ENCODE measurements around the gene CD48.
A peak's percentile ranks its signal among the peaks of the same experiment; 100 is the strongest.

The CD48 gene

GRCh38 chr1:160670701-160671100 lies 40.9 kb downstream of the CD48 start:
- H3K4me3 ChIP-seq (replicated peaks; ENCODE audit: low read depth, low read length): no peak overlapping the region
- no peak for TF ChIP-seq CTCF (IDR thresholded peaks at IDR 0.05; ENCODE audit: low read length, missing control alignments)
- DNase-seq (ENCODE audit: low read depth): no peak

DNA sequence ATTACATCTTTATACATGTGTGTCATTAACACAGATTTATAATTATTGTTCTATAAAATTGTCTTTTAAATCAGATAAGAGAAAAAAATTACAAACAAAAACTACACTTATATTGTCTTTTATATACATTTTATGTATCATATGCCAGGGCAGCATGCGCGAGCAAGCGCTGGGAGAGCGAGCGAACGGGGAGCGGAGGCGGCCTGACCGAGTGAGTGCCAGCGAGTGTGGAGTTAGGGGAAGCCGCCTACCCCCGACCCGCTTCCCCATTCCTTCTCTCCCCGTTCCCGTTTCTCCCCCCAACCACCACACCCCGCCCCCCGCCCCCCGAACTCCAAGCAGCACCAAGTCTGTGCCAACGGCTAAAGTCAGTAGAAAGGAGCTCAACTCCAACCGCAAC lies 41.8 kb downstream of the CD48 start:
- DNase-seq (ENCODE audit: low read depth): no peak
- H3K4me3 ChIP-seq (replicated peaks; ENCODE audit: low read depth, low read length): no peak overlapping the region
- no peak for TF ChIP-seq CTCF (IDR thresholded peaks at IDR 0.05; ENCODE audit: low read length, missing control alignments)

- no peak overlapping the region for H3K4me3 ChIP-seq (replicated peaks; ENCODE audit: low read depth, low read length)
- DNase-seq (ENCODE audit: low read depth): no peak
- TF ChIP-seq CTCF (IDR thresholded peaks at IDR 0.05; ENCODE audit: low read length, missing control alignments): no peak
These were observed 42.3 kb downstream of the CD48 start for GRCh38 chr1:160669276-160669675.

DNA sequence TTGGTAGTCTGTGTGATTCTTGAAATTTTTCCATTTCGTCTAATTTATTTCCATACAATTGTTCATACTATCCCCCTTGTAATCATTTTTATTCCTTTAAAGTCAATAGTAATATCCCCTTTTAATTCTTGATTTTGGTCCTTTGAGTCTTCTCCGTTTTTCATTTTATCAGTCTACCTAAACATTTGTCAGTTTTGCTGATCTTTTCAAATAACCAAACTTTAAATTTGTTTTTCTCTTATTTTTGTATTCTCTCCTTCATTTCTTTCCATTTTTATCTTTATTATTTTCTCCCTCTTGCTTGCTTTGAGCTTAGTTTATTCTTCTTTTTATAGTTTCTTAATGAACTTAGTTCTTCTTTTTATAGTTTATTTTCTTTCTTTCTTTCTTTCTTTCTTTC lies 43.7 kb downstream of the CD48 start:
- TF ChIP-seq CTCF (IDR thresholded peaks at IDR 0.05; ENCODE audit: low read length, missing control alignments): no peak
- no peak overlapping the region for H3K4me3 ChIP-seq (replicated peaks; ENCODE audit: low read depth, low read length)
- DNase-seq (ENCODE audit: low read depth): no peak

GRCh38 chr1:160666079-160666442 lies 45.6 kb downstream of the CD48 start:
- TF ChIP-seq CTCF (IDR thresholded peaks at IDR 0.05; ENCODE audit: low read length, missing control alignments): no peak
- no peak for DNase-seq (ENCODE audit: low read depth)
- no peak overlapping the region for H3K4me3 ChIP-seq (replicated peaks; ENCODE audit: low read depth, low read length)

GRCh38 chr1:160665330-160666078 lies 46.1 kb downstream of the CD48 start:
- no peak overlapping the region for H3K4me3 ChIP-seq (replicated peaks; ENCODE audit: low read depth, low read length)
- TF ChIP-seq CTCF (IDR thresholded peaks at IDR 0.05; ENCODE audit: low read length, missing control alignments): no peak
- DNase-seq (ENCODE audit: low read depth): peak; percentile 77

GRCh38 chr1:160664573-160665051 lies 47.0 kb downstream of the CD48 start:
- TF ChIP-seq CTCF (IDR thresholded peaks at IDR 0.05; ENCODE audit: low read length, missing control alignments): no peak
- DNase-seq (ENCODE audit: low read depth): no peak
- no peak overlapping the region for H3K4me3 ChIP-seq (replicated peaks; ENCODE audit: low read depth, low read length)

Data from fibroblast of pulmonary artery (primary cell).